Endothelial cell of hepatic sinusoid (primary cell): Measurements from ENCODE around the gene NPPC.

Source experiments
- in situ Hi-C: cut with HindIII; loops from 2 replicates; pipeline ENCODE4 v1.10.0; 2017; ENCODE audit warnings: low sequenced_read_pairs

NPPC gene

DNA sequence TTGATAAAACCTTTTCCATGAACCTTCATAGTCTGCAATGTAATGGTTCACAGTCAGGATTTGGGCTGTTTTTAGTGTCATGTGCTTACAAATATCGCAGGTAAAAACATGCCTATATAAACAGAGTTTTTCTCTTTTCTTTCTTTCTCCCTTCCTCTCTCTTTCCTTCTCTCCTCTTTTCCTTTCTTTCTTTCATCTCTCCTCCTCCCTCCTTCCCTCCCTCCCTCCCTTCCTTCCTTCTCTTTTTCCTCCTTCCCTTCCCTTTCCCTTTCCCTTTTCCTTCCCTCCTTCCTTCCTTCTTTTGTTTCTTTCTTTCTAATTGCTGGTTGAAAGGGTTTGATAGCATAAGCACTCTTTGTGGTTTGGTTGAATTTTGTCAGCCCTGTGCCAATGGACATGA, 9.6 kb upstream of the NPPC start:
- in situ Hi-C loops = loop anchor here (10.0 kb wide), 1 partner anchor 59 kb away; no protein-coding TSS in a partner anchor

DNA sequence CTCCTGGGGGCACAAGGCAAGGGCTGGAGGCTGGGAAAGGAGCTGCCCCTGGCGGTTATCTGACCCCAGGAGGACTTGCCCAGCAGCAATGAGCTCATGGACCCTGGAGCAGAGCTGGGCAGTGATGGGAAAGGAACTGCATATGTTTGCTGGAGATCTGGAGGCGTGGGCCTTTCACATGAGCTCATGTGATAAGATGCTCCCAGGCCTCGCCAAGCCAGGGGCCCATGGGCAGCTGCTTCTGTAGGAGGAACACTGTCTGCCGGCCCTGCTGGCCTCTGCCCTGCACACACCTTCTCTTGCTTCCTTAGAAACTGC, 9.0 kb upstream of the NPPC start:
- in situ Hi-C loops = loop anchor here (10.0 kb wide), 1 partner anchor 60 kb away; no protein-coding TSS in a partner anchor

DNA sequence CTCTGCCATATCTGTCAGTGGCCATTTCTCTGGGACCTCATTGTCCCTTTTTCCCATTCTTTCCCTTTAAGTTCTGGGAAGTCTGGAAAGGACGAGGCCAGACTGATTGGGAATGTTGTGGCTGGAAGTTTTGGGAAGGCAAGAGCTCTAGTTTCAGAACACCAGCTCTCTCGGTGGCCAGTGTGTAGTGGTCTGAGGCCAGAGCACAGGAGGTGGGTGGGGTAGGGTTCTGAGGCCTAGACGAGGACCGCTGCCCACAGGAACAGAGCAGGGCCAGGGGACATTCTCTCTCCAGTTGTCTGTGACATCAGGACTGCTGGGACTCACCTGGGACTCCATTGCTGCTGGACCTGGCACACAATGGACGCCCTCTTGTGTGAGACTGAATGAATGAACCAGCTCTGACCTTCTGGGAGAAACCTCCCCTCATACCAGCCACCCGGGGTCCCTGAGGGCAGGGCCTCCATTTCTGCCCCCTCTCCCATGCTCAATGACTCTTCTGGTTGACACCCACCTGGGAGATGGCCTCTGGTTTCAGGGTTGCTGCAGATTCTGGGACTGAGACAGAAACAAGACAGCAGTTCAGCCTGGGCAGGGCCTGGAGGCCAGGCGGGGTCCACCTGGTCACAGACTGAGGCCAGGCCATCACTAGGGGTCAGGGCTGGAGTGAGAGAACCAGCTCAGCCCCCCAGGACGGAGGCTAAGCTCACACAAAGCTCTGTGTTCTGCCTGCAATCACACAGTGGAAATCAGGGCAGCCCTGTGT, 8.4 kb upstream of the NPPC start:
- in situ Hi-C loops = loop anchor here (10.0 kb wide), 1 partner anchor 60 kb away; no protein-coding TSS in a partner anchor

DNA sequence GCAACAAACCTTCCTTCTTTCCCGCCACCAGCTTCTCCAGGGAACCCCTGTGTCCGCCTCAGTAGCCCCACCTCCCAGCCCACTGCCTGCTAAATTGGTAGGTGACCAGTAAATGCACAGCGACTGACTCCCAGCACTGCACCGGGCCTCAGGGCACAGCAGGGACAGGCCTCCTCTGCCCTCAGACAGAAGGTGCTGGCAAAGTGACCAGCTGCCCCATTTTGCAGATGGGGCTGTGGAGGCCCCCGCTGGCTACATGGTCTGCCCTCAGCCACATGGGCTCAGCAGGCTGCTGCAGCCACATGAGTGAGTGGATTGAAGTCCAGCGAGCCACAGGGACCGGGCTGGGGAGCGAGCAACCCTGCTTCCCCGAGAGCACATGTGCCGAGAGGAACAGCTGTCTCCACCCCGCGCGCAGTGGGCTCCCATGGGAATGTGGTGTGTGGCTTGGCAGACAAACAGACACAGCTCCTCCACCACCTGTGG, 7.8 kb upstream of the NPPC start:
- in situ Hi-C loops = loop anchor here (10.0 kb wide), 1 partner anchor 61 kb away; no protein-coding TSS in a partner anchor

DNA sequence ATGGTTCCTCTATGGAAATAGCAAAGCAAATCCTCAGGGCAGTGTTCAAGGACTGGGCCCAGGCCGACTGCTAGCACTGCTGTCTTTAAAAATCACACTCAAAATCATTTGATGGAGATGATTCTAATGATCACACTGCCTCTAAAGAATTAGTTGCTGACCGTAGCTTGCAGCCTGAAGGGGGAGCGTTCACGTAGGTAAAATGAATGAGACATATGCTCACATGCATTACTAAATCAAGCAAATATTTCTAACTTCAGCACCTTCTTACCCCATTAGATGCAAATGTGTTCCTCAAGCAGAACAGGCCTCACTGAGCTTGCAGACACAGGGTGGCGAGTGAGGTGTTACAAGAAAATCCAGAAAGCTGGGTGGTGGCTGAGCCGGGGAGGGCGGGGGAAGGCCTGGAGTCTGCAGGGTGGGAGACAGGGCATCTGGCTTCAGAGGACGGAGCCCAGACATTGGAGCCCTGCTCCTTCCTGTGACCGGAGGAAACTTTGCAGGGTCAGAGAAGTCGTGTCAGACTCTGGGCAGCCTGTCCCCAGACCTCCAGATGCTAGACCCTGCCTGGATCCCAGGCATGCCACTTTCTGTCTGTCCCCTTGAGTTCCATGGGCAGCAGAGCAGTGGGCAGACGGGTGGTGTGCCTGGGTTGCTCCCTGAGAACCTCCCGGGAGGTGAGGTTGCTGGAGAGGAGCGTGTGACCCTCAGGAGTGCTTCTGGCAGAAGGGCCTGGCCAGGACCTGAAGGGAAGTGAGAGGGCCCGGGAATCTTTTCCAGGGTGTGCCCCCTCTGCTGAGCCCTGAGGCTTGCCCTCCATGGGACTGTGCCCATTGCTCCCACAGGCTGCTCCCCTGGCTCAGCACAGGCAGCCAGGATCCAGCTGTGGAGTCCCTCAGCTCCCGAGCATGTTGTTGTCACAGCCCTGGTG, 7.1 kb upstream of the NPPC start:
- in situ Hi-C loops = loop anchor here (10.0 kb wide), 1 partner anchor 62 kb away; no protein-coding TSS in a partner anchor

DNA sequence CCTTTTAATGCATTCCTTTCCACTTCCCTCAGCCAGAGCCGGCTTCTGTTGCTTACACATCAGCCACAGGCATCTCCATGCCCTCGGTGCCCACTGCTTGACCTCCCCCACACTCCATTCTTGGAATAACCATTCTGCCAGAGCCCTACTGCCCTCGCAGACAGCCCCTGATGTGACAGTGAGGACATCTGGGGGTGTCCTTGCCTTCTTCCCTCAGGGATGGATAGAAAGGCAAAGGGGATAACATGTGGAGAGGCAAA, 6.4 kb upstream of the NPPC start:
- in situ Hi-C loops = loop anchor here (10.0 kb wide), 1 partner anchor 62 kb away; no protein-coding TSS in a partner anchor

DNA sequence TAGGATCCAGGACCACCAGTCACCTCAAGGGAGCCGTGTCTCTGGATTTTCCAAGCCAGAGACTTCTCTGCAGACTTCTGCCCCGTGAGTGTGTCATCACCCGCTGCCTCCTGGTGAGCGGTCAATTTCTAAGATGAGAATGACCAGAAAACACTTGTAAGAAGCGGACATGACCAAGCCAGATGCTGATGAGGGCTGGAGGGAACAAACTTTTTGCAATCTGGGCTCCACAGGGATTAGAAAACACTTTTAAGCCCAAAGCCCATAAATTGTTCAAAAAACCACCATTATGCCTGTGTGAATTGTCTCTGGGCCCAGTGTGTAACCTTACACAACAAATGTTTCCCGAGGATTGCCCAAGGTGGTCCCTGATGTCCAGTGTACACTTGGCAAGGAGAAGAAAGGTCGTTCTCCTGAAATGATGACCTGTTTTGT, 5.3 kb upstream of the NPPC start:
- in situ Hi-C loops = loop anchor here (10.0 kb wide), 1 partner anchor 63 kb away; no protein-coding TSS in a partner anchor

DNA sequence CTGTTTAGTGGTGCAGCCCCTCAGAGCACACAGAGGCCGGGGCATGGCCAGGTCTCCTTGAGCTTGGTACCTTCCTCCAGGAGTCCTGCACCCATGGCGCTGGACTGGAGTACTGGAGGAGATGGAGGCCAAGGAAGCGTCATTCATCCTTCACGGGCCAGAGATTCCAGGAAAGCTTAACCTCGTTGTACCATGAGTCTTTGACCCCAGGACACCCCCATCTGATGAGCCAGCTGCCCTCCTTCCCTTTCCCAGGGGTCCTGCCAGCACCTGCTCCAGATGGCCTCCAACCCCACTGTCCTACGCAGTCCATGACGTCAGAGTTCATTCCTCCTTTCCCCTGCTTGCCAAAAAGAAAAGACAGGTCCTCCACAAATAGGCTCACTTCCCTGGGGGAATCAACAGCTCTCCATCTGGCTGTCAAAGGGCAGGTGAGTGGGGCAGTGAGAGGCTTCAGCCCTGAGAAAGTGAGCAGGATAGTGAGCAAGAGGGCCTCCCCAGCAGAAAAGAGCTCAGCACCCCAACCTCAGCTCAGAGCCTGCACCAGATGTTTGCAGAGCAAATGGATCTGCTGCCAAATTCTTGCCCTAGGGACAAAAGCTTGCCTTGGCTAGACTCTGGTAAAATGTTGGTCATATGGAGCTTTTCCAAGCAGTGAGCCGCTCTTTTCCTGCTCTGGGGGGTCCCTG, 4.5 kb upstream of the NPPC start:
- in situ Hi-C loops = loop anchor here (10.0 kb wide), 1 partner anchor 64 kb away; no protein-coding TSS in a partner anchor

DNA sequence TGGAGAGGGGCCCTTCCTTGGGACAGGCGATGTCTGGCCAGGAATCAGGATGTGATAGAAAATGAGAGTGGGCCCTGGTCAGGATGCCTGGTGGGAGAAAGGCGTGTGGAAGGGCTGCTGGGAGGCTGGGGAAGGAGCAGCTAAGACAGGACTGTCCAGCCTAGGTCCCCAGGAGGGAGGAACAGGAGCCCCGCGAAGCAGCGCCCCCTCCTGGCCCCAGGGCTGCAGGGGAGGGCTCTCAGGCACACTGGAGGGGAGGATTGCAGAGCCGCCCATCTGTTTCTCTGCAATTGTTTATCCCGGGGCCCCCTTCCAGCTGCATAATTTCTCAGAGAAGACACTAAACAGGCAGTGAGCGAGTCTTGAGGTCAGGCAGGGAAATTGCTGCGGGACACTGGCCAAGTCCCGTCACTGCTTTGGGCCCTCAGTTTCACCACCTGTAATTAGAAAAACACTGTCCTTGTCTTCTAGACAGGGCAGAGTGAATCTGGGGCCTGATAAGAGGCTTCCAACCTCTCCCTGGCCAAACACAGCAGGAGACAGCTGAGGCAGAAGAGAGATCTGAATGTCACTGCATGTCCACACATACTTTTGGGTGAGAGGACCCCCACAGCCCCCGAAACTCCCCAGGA, 3.9 kb upstream of the NPPC start:
- in situ Hi-C loops = loop anchor here (10.0 kb wide), 1 partner anchor 65 kb away; no protein-coding TSS in a partner anchor

DNA sequence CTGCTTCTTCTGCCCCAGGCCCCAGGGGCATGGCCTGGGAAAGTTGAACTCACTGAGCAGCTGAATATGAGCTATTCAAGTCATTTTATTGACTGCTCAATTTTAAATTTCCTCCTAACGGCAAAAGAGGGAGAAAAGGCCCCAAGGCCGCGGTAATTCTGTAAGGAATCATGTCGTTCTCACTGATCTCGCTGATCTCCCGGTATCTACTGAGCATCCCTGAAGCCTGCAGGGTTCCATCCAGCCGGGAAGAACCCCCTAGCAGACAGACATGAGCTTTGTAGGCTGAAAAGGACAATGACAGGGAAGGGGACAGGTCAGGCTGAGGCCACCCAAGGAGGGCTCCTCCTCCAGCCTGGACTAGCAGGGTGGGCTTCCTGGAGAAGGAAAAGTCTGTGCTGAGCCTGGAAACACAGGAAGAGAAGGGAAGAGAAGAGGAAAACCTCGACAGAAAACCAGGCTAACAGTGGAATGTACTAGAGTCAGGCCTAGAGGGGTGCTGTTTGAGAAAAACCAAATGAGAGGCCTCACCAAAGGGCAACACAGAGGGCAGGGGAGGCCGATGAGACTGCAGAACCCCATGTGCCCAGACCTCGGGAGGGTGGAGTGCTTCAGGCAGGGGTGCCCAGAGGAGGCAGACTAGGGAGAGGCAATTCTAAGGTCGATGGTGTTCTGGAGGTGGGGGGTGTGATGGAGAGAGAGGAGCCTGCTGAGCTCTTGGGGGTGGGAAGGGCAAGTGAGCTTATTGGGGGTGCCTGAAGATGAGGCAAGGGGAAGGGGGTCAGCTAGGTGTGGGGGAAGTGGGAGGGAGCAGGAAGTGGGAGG, 2.9 kb upstream of the NPPC start:
- in situ Hi-C loops = no loop called here

DNA sequence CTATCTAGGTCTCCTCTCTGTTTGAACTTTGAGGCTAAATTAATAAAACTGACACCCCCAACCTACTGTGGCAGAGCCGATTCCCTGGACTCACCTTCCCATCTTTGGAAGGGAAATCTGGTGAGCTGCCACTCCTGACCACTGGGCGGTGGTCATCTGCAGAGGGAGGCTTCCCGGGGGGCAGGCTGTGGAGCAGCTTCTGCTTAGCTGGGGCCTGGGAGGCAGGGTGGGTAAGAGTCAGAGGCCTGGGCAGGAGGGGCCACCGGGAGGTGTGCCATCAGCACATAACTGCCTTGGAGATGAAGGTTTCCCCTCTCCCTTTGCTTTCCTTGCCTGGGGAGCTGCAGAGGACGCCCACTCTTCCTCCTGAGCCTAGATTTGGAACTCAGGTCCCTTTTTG, 2.3 kb upstream of the NPPC start:
- in situ Hi-C loops = no loop called here

DNA sequence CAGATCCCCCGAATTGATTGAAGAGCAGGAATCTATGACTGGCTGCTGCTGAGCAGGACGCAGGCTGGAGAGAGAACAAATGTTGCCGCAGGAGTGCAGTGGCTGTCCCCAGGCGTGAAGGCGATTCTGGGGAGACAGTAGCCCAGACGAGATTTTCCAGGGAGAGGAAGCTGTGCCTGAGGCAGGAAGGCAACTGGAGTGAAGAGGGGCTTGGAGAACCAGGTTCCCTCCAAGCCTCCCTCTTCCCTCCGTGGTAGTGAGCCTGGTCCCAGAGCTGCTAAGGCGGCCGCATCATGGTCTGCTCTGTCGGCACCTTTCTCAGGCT, 1.3 kb upstream of the NPPC start:
- in situ Hi-C loops = no loop called here

DNA sequence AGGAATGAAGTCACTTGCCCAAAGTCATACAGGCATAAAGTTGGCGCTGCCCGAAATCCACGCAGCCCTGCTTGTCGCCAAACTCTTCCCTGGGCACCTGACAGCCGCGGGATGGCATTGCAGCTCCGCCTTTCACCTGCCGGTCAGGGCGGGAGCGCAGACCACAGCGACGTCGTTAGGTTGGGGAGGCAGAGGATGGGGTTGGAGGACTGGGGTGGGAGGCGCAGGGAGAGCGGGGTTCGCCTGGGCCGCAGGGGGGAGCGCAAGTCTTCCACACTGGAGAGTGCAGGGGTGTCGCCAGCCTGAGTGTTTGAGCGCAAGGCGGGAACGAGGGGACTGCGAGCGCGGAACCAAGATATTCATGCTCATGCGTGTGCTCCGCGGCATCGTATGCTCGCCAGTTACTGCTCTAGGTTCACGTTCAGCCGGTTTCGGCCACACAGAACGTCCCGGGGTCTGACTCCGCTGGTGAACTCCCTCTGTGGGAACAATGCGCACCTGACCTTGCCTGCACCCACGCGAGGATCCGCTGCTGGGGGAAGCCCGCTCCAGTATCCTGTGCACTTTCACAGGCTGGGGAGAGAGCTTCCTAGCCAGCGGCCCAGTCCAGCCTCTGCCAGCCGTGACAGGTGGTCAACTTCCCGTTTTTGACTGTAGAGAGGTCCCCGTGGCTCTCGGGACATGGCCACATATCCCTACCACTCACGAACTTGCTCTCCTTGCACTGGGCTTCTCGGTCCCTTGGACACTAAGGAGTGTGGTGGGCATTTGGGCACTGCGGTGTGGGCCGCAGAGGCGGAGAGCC, 767 bp upstream of the NPPC start:
- in situ Hi-C loops = no loop called here

DNA sequence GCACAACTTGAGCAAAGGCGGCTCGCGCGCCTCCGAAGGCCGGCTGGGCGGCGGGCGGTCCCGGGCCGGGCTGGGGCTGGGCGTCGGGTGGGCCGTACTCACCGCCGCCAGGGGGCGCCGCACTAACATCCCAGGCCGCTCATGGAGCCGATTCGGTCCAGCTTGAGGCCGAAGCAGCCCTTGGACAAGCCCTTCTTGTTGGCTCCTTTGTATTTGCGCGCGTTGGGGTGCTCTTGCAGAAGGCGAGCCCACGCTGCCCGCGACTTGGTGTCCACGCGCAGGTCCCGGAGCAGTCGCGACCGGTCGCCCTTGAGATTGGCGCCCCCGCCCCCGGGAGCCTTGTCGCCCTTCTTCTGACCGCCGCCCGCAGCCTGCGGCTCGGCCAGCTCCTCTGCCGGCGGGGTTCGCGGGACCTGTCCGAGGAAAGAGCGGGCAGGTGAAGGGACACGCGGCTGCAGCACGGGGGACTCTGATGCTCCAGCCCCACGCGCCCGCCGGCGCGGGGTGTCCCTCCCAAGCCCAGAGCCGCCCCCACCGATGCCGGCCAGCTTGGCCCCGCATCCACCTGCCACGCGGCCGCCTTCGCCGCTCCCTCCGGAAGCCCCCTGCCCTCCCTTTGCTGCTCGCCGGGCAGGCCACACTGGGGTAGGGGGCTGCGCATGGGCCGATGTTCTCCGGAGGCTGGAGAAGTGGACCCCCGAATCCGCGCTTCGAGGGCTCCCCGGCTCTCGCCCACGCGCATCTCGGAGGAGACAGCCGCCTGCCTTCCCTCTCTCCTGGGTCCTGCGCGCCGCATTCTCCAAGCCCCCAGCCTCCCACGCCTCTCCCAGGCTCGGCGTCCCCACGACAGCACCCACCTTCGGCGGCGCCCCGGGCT, 655 bp downstream of the NPPC start:
- in situ Hi-C loops = no loop called here

DNA sequence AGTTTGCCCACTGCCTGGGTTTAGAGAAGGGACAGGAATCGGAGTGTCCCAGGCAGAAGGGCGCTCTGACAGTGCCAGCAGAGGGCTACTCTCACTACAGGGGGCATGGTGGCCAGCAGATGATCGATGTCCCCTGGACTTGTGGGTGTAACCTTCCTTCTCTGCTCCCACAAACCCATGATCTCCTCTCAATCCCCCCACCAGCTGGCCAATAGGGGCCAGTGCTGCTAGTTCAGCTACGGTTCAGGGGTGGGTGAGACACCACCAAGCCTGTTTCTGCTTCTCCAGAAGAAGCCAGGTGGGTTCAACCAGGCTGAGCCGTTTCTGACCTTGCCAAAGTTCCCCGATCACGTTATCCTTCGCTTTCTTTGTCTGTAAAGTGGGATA, 1.3 kb downstream of the NPPC start:
- in situ Hi-C loops = no loop called here

DNA sequence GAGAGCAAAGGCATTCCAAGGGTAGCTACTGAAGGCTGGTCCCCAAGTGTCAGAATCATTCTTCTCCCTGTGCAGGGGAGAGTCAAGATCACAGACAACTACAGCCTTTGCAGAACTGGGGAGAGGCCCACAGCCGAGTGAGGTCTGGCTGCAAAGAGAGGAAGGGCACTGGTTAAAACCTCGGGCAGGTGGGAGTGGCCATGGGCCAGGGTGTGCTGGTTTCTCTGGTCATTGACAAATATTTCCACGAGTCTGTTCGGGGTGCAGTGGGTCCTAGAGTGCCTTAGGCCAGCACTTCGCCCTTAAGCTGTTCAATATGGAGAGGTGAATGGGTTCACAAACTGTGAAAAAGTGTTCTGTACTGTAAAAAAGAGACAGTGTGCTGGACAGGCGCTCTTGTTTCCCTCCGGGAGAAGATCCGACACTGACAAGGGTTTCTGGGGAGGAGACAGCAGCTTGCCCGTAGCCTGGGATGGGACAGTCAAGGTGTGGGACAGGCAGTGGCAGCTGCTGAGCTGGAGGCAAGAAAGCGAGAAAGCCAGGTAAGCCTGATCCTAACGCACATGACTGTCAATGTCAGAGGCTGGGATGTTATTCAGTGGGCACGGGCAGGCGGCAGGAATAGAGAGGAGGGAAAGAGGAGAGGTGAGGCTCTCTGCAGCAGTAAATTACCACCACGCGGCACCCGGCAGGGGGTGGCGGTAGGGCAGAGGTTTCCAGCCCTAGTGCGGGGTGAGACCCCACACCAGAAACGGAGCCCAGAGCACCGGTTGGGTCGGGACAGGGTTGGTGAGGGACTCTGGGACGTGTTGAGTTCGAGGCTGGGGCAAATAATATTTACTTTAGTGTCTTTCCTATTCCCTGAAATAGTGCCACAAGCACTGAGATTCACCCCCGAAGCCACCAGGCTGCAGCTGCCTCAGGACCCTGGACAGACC, 2.0 kb downstream of the NPPC start:
- in situ Hi-C loops = no loop called here

DNA sequence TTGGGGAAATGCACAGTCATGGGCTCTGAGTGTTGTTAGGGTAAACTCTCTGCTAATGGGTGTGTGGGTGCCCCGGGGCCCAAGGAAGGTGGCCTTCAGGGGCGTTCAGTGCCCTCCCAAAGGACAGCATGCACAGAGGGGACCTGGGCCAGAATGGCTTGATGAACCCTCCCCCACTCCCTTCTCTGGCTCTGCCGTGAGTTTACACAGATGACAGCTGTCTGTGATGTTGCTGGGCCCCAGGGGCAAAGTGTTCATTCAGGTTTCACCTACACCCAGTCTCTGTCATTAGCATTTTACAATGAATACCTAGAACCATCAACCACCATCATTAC, 3.2 kb downstream of the NPPC start:
- in situ Hi-C loops = no loop called here
